ENCODE results near the gene OLA1.

DNA sequence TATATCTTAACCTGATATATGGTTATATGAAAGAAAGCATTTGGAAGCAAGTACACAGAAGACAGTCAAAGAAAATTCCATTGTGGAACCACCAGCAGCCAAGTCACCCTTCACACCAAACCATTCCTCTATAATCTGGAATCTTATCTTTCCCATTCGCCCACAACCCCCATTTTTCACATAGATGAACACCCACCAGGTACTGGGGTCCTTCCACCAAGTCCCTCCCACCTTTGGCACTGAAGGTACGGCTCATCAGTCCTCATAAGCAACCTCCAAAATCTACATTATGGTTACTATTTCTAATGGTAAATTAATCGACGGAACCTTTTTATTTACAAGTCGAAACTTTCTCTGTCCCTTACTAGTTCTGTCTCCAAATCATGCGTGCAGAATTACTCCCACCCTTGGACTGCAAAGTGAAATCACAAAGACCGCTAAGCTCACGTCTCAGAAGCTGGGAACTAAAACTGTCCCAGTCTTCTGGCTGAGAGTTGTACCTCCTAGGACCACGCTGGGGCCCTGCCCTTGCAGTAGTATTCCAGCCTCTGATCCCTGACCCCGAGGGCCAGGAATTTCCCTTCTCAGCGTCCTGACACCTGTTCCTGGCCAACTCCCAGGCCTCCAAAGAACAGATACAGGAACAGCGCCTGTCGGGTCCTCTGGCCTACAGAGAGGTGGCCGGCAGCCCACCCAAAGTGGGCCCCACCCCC, 702 bp downstream of the OLA1 start:
- TF ChIP-seq CEBPB (IDR thresholded peaks at IDR 0.05) (no peak), GATA3 (IDR thresholded peaks at IDR 0.05; ENCODE audit: borderline replicate concordance) (no peak), POLR2A (IDR thresholded peaks at IDR 0.05; ENCODE audit: low read length) (no peak)
- TF ChIP-seq, protein P1, sequence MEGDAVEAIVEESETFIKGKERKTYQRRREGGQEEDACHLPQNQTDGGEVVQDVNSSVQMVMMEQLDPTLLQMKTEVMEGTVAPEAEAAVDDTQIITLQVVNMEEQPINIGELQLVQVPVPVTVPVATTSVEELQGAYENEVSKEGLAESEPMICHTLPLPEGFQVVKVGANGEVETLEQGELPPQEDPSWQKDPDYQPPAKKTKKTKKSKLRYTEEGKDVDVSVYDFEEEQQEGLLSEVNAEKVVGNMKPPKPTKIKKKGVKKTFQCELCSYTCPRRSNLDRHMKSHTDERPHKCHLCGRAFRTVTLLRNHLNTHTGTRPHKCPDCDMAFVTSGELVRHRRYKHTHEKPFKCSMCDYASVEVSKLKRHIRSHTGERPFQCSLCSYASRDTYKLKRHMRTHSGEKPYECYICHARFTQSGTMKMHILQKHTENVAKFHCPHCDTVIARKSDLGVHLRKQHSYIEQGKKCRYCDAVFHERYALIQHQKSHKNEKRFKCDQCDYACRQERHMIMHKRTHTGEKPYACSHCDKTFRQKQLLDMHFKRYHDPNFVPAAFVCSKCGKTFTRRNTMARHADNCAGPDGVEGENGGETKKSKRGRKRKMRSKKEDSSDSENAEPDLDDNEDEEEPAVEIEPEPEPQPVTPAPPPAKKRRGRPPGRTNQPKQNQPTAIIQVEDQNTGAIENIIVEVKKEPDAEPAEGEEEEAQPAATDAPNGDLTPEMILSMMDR (IDR thresholded peaks at IDR 0.05) = no peak

Measured in A549 (cell line).